Panc1 (cell line): ENCODE results near the gene MAPK4. TPM values are rescaled to one million over a fixed set of nuclear protein-coding genes. Genes with fewer than 3 reads are reported as not detected.

Source experiments
- ATAC-seq: fragments of 200-7000 bp; cut with Tn5 transposase; 2 replicates; pipeline ENCODE4 v1.9.1; 2020; ENCODE audit warnings: mild to moderate bottlenecking, moderate library complexity
- BruUV-seq: library from RNA; stranded (reverse); fragments of 400-500 nt; replicated peaks from 2 replicates; lab custom pipeline; 2021; lab: Mats Ljungman, UMichigan
- CTCF ChIA-PET: fragments of 300-600 bp; sonication (Branson Sonifier 250); formaldehyde crosslinking; loops from one replicate; lab custom pipeline; 2022; ENCODE audit warnings: antibody characterized with exemption; lab: Charles Lee
- POLR2A ChIA-PET: fragments of 300-600 bp; sonication (Branson Sonifier 250); formaldehyde crosslinking; loops from one replicate; lab custom pipeline; 2022; ENCODE audit warnings: antibody characterized with exemption; lab: Charles Lee
- DNase-seq: peaks from one replicate; pipeline ENCODE4 v3.0.0-alpha.2; 2010; ENCODE audit warnings: low read depth, low spot score
- H3K27ac ChIP-seq: 2 replicates; pipeline ENCODE4 v1.5.1; 2011; ENCODE audit warnings: mild to moderate bottlenecking, low read length, inconsistent platforms
- H3K27me3 ChIP-seq: fragments of 200-500 bp; sonication (Bioruptor generic); 2 replicates; pipeline ENCODE4 v1.6.0; 2014; ENCODE audit warnings: low read length, inconsistent platforms; ENCODE audit not compliant: control insufficient read depth, insufficient read depth
- H3K36me3 ChIP-seq: fragments of 200-500 bp; sonication (Bioruptor generic); 2 replicates; pipeline ENCODE4 v1.5.1; 2014; ENCODE audit warnings: inconsistent platforms, mild to moderate bottlenecking, low read length, moderate library complexity; ENCODE audit not compliant: control insufficient read depth, insufficient read depth
- H3K4me1 ChIP-seq: 2 replicates; pipeline ENCODE4 v1.5.1; 2011; ENCODE audit warnings: inconsistent platforms, mild to moderate bottlenecking, low read length, moderate library complexity; ENCODE audit not compliant: control insufficient read depth, insufficient read depth
- H3K4me3 ChIP-seq, 2 experiments: 2 replicates each; pipeline ENCODE4 v1.5.1; 2011 to 2012; ENCODE audit warnings: low read depth in 2 of 2, low read length in 2 of 2, mild to moderate bottlenecking in 2 of 2, inconsistent platforms in 1 of 2, moderate library complexity in 1 of 2
- H3K9me3 ChIP-seq: fragments of 200-500 bp; sonication (Bioruptor generic); 2 replicates; pipeline ENCODE4 v1.5.1; 2014; ENCODE audit warnings: low read depth, mild to moderate bottlenecking, inconsistent platforms, low read length, moderate library complexity; ENCODE audit not compliant: control insufficient read depth, insufficient read depth
- POLR2AphosphoS5 ChIP-seq: IDR thresholded peaks from 2 replicates; pipeline ENCODE4 v1.6.1; 2012; ENCODE audit warnings: mild to moderate bottlenecking, low read depth, low read length, moderate library complexity
- SIN3A ChIP-seq: IDR thresholded peaks from 2 replicates; pipeline ENCODE4 v1.6.1; 2012; ENCODE audit warnings: low read depth, mild to moderate bottlenecking, low read length, moderate library complexity, borderline replicate concordance; ENCODE audit not compliant: insufficient read depth
- TCF7L2 ChIP-seq: IDR thresholded peaks from 2 replicates; pipeline ENCODE4 v1.6.1; 2011; ENCODE audit warnings: mild to moderate bottlenecking, low read depth, low read length, inconsistent platforms
- in situ Hi-C: cut with HindIII; loops from 2 replicates; pipeline ENCODE4 v1.10.0; 2016; ENCODE audit warnings: low sequenced_read_pairs, low pct_unique_long_range_greater_than_20kb
- intact Hi-C: fragments of 100-400 bp; cut with micrococcal nuclease; formaldehyde crosslinking; loops from one replicate; pipeline ENCODE4 v1.10.0; 2022; ENCODE audit not compliant: unreplicated experiment
- total RNA-seq: library from RNA; stranded (reverse); gene quantifications from one replicate; pipeline ENCODE4 v1.2.1, GENCODE V29; 2021; ENCODE audit not compliant: unreplicated experiment
- TF ChIP-seq, protein P1 (sequence below): fragments of 450-650 bp; IDR thresholded peaks from 2 replicates; pipeline ENCODE4 v1.5.1; 2017; ENCODE audit warnings: mild to moderate bottlenecking
- TF ChIP-seq, protein P2 (sequence below), 2 experiments: IDR thresholded peaks; 2 replicates each; pipeline ENCODE4 v1.6.1; 2011 to 2012; ENCODE audit warnings: low read depth in 2 of 2, control low read depth in 1 of 2, low read length in 1 of 2, mild to moderate bottlenecking in 1 of 2, moderate library complexity in 1 of 2; ENCODE audit not compliant: insufficient read depth in 1 of 2

MAPK4 gene
- total RNA-seq, 1 experiment from 2014 or later = not detected

DNA sequence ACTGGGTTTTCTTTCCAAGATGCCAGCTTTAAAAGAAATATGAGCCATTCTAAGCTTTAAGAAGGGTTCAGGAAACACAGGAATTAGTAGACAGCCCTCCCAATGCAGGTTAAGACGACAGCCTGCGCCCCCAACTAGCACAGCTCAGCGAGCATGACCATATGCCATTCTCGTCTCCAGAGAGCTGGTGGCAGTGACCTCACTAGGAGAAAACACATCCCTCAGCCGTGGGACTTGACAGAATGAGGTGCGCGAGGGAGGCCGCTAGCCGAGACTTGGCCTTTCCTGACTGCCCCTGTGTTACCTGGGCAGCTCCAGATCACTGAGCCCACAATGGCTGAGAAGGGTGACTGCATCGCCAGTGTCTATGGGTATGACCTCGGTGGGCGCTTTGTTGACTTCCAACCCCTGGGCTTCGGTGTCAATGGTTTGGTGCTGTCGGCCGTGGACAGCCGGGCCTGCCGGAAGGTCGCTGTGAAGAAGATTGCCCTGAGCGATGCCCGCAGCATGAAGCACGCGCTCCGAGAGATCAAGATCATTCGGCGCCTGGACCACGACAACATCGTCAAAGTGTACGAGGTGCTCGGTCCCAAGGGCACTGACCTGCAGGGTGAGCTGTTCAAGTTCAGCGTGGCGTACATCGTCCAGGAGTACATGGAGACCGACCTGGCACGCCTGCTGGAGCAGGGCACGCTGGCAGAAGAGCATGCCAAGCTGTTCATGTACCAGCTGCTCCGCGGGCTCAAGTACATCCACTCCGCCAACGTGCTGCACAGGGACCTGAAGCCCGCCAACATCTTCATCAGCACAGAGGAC is 103.9 kb downstream of the MAPK4 start:
- in situ Hi-C loops = no loop called here
- TF ChIP-seq, protein P1, sequence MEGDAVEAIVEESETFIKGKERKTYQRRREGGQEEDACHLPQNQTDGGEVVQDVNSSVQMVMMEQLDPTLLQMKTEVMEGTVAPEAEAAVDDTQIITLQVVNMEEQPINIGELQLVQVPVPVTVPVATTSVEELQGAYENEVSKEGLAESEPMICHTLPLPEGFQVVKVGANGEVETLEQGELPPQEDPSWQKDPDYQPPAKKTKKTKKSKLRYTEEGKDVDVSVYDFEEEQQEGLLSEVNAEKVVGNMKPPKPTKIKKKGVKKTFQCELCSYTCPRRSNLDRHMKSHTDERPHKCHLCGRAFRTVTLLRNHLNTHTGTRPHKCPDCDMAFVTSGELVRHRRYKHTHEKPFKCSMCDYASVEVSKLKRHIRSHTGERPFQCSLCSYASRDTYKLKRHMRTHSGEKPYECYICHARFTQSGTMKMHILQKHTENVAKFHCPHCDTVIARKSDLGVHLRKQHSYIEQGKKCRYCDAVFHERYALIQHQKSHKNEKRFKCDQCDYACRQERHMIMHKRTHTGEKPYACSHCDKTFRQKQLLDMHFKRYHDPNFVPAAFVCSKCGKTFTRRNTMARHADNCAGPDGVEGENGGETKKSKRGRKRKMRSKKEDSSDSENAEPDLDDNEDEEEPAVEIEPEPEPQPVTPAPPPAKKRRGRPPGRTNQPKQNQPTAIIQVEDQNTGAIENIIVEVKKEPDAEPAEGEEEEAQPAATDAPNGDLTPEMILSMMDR = no peak
- no peak for TF ChIP-seq SIN3A
- TF ChIP-seq, protein P2, sequence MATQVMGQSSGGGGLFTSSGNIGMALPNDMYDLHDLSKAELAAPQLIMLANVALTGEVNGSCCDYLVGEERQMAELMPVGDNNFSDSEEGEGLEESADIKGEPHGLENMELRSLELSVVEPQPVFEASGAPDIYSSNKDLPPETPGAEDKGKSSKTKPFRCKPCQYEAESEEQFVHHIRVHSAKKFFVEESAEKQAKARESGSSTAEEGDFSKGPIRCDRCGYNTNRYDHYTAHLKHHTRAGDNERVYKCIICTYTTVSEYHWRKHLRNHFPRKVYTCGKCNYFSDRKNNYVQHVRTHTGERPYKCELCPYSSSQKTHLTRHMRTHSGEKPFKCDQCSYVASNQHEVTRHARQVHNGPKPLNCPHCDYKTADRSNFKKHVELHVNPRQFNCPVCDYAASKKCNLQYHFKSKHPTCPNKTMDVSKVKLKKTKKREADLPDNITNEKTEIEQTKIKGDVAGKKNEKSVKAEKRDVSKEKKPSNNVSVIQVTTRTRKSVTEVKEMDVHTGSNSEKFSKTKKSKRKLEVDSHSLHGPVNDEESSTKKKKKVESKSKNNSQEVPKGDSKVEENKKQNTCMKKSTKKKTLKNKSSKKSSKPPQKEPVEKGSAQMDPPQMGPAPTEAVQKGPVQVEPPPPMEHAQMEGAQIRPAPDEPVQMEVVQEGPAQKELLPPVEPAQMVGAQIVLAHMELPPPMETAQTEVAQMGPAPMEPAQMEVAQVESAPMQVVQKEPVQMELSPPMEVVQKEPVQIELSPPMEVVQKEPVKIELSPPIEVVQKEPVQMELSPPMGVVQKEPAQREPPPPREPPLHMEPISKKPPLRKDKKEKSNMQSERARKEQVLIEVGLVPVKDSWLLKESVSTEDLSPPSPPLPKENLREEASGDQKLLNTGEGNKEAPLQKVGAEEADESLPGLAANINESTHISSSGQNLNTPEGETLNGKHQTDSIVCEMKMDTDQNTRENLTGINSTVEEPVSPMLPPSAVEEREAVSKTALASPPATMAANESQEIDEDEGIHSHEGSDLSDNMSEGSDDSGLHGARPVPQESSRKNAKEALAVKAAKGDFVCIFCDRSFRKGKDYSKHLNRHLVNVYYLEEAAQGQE (IDR thresholded peaks at IDR 0.05; ENCODE audit: insufficient read depth in 1 of 2, low read depth in 2 of 2, low read length in 1 of 2) = no peak
- TF ChIP-seq TCF7L2 = no peak
- TF ChIP-seq POLR2AphosphoS5 = no peak
- POLR2A ChIA-PET = no interaction called here
- Histone ChIP-seq H3K27ac (no peak overlapping the region), H3K4me3 (no peak overlapping the region), H3K9me3 (no peaks in the 10 kb centered on the region), H3K36me3 (no peaks in the 10 kb centered on the region), H3K27me3 (no peaks in the 10 kb centered on the region; the same call in 1 of the 2 replicates), H3K4me1 (no peaks in the 10 kb centered on the region)
- ATAC-seq (no peak), DNase-seq (no peak)
- CTCF ChIA-PET = no interaction called here
- BruUV-seq = no TSS peak
- intact Hi-C loops = loop anchor here (5.0 kb wide), 1 partner anchor 123 kb away; no protein-coding TSS in a partner anchor

DNA sequence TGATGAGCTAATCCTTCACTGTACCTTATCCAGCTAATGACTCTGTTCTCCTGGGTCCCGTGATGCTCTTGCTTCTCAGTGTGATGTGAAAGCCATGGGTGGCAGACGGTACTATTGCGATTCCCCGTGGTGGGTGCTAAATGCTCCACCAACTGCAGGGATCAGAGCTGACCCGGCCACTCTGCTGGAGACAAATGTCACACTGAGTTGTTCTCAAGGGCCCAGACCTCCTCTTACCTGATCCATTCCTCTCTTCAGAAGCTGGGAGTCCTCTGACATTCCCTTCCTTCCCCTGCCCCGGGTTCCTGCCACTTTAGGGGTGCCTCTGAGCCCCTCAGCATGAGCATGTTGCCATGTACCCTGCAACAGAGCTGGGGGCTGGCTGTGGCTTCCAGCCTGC is 105.1 kb downstream of the MAPK4 start:
- Histone ChIP-seq H3K4me3 (no peak overlapping the region), H3K27ac (no peak overlapping the region), H3K27me3 (no peaks in the 10 kb centered on the region; the same call in 1 of the 2 replicates), H3K36me3 (no peaks in the 10 kb centered on the region), H3K9me3 (no peaks in the 10 kb centered on the region), H3K4me1 (no peaks in the 10 kb centered on the region)
- CTCF ChIA-PET = no interaction called here
- ATAC-seq = no peak
- POLR2A ChIA-PET = no interaction called here
- TF ChIP-seq TCF7L2 (no peak), POLR2AphosphoS5 (no peak), SIN3A (no peak)
- TF ChIP-seq, protein P1 = no peak
- TF ChIP-seq, protein P2 (IDR thresholded peaks at IDR 0.05; ENCODE audit: insufficient read depth in 1 of 2, low read depth in 2 of 2, low read length in 1 of 2) = no peak
- no TSS peak for BruUV-seq
- intact Hi-C loops (no loop called here), in situ Hi-C loops (no loop called here)
- DNase-seq = no peak
